ENCODE results near the gene NRCAM.

DNA sequence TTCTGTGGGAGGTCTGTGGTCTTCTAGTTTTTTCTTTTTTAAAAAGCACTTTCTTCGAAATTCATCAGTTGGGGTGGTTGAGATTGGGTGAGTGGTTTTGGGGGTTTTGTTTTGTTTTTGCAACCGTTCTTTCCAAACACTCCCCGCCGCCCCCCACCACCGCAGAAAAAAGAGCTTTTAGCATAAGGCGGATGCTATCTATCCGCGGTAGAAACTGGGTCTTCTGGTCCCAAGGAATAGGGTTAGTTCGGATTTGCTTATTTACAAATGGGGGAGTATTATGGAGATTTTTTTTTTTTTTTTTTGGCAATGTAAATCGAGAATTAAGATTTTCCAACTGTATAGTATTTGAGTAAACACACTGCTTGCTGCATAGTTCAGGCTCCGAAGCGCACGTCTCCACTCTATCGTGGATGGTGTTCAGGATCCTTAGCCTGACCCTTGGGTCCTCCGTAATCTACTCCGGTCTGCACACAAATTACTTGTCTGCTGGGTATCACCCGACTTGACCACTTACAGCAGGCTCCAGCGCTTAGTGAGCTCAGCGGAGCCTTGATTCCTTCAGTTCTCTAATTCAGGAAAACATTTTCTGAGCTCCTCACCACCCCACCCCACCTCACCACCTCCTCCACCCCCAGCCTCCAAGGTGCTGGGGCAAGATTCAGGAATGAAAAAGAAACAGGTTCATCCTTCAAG, 757 bp upstream of the NRCAM start:
- TF ChIP-seq GABPB1 (CRISPR knock-in tag; IDR thresholded peaks at IDR 0.05) (no peak), SP1 (CRISPR knock-in tag; conservative IDR thresholded peaks at IDR 0.05) (no peak), ZNF232 (CRISPR knock-in tag; IDR thresholded peaks at IDR 0.05) (no peak), TP53 (CRISPR knock-in tag; IDR thresholded peaks at IDR 0.05) (no peak), ZNF263 (CRISPR knock-in tag; IDR thresholded peaks at IDR 0.05; ENCODE audit: low read depth) (no peak)
- TF ChIP-seq, protein P1, sequence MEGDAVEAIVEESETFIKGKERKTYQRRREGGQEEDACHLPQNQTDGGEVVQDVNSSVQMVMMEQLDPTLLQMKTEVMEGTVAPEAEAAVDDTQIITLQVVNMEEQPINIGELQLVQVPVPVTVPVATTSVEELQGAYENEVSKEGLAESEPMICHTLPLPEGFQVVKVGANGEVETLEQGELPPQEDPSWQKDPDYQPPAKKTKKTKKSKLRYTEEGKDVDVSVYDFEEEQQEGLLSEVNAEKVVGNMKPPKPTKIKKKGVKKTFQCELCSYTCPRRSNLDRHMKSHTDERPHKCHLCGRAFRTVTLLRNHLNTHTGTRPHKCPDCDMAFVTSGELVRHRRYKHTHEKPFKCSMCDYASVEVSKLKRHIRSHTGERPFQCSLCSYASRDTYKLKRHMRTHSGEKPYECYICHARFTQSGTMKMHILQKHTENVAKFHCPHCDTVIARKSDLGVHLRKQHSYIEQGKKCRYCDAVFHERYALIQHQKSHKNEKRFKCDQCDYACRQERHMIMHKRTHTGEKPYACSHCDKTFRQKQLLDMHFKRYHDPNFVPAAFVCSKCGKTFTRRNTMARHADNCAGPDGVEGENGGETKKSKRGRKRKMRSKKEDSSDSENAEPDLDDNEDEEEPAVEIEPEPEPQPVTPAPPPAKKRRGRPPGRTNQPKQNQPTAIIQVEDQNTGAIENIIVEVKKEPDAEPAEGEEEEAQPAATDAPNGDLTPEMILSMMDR (IDR thresholded peaks at IDR 0.05): no peak
- TF ChIP-seq, protein P2, sequence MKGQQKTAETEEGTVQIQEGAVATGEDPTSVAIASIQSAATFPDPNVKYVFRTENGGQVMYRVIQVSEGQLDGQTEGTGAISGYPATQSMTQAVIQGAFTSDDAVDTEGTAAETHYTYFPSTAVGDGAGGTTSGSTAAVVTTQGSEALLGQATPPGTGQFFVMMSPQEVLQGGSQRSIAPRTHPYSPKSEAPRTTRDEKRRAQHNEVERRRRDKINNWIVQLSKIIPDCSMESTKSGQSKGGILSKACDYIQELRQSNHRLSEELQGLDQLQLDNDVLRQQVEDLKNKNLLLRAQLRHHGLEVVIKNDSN (CRISPR knock-in tag; IDR thresholded peaks at IDR 0.05): no peak
- TF ChIP-seq, protein P3, sequence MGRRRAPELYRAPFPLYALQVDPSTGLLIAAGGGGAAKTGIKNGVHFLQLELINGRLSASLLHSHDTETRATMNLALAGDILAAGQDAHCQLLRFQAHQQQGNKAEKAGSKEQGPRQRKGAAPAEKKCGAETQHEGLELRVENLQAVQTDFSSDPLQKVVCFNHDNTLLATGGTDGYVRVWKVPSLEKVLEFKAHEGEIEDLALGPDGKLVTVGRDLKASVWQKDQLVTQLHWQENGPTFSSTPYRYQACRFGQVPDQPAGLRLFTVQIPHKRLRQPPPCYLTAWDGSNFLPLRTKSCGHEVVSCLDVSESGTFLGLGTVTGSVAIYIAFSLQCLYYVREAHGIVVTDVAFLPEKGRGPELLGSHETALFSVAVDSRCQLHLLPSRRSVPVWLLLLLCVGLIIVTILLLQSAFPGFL (CRISPR knock-in tag; IDR thresholded peaks at IDR 0.05; ENCODE audit: borderline replicate concordance): no peak
- TF ChIP-seq, protein P4, sequence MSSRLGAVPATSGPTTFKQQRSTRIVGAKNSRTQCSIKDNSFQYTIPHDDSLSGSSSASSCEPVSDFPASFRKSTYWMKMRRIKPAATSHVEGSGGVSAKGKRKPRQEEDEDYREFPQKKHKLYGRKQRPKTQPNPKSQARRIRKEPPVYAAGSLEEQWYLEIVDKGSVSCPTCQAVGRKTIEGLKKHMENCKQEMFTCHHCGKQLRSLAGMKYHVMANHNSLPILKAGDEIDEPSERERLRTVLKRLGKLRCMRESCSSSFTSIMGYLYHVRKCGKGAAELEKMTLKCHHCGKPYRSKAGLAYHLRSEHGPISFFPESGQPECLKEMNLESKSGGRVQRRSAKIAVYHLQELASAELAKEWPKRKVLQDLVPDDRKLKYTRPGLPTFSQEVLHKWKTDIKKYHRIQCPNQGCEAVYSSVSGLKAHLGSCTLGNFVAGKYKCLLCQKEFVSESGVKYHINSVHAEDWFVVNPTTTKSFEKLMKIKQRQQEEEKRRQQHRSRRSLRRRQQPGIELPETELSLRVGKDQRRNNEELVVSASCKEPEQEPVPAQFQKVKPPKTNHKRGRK (CRISPR knock-in tag; IDR thresholded peaks at IDR 0.05; ENCODE audit: borderline replicate concordance): no peak
